ENCODE data around the gene CAPN5. TPM values are rescaled to one million over a fixed set of nuclear protein-coding genes. Genes with fewer than 3 reads are reported as not detected.

The CAPN5 gene
- total and polyA plus RNA-seq, 2 experiments from 2014 or later, result 10.2 to 32.2 TPM

DNA sequence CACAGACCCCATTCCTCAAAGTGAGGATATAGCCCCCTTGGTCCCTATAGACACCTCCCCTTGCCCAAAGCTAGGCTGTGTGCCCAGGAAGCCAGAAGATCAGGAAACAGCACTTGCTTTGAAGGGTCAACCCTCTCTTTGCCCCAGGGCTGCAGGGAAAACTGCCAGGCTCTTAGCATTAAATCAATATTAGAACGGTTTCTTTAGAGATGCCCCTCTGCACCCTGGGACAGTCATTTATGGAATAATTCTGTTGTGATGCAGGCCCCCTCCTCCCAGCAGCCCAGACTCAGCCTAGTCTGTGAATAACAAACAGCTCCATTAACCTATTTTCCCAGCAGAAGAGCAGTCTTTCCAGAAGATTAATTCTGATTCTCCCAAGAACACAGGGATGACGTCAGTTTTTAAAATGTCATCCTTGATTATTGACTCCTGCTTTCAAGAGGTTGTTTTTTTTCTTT is 11.6 kb upstream of the CAPN5 start:
- Mint-ChIP-seq H3K9me3 (peaks cover 16% of the 10 kb centered on the region), H3K4me3 (no peak overlapping the region), H3K4me1 (peaks cover 3% of the 10 kb centered on the region; the same call in 2 of the 3 replicates), H3K27me3 (ENCODE audit: insufficient read depth, low read depth, poor library complexity) (no peaks in the 10 kb centered on the region), H3K27ac (no peak overlapping the region), H3K36me3 (ENCODE audit: low read depth) (no peaks in the 10 kb centered on the region; the same call in none of the 3 replicates)
- TF ChIP-seq ZNF331 (CRISPR knock-in tag; IDR thresholded peaks at IDR 0.05; ENCODE audit: low read depth), result no peak
- no peak for TF ChIP-seq EZH2 (IDR thresholded peaks at IDR 0.05; ENCODE audit: low read depth, unreplicated experiment)
- TF ChIP-seq CREB1 (CRISPR knock-in tag; IDR thresholded peaks at IDR 0.05; ENCODE audit: low read depth), result no peak
- TF ChIP-seq STAT1 (IDR thresholded peaks at IDR 0.05; ENCODE audit: unreplicated experiment), result no peak
- TF ChIP-seq, protein P1, sequence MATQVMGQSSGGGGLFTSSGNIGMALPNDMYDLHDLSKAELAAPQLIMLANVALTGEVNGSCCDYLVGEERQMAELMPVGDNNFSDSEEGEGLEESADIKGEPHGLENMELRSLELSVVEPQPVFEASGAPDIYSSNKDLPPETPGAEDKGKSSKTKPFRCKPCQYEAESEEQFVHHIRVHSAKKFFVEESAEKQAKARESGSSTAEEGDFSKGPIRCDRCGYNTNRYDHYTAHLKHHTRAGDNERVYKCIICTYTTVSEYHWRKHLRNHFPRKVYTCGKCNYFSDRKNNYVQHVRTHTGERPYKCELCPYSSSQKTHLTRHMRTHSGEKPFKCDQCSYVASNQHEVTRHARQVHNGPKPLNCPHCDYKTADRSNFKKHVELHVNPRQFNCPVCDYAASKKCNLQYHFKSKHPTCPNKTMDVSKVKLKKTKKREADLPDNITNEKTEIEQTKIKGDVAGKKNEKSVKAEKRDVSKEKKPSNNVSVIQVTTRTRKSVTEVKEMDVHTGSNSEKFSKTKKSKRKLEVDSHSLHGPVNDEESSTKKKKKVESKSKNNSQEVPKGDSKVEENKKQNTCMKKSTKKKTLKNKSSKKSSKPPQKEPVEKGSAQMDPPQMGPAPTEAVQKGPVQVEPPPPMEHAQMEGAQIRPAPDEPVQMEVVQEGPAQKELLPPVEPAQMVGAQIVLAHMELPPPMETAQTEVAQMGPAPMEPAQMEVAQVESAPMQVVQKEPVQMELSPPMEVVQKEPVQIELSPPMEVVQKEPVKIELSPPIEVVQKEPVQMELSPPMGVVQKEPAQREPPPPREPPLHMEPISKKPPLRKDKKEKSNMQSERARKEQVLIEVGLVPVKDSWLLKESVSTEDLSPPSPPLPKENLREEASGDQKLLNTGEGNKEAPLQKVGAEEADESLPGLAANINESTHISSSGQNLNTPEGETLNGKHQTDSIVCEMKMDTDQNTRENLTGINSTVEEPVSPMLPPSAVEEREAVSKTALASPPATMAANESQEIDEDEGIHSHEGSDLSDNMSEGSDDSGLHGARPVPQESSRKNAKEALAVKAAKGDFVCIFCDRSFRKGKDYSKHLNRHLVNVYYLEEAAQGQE (IDR thresholded peaks at IDR 0.05; ENCODE audit: unreplicated experiment), result no peak
- TF ChIP-seq EZH2phosphoT487 (IDR thresholded peaks at IDR 0.05; ENCODE audit: unreplicated experiment), result no peak
- TF ChIP-seq, protein P2, sequence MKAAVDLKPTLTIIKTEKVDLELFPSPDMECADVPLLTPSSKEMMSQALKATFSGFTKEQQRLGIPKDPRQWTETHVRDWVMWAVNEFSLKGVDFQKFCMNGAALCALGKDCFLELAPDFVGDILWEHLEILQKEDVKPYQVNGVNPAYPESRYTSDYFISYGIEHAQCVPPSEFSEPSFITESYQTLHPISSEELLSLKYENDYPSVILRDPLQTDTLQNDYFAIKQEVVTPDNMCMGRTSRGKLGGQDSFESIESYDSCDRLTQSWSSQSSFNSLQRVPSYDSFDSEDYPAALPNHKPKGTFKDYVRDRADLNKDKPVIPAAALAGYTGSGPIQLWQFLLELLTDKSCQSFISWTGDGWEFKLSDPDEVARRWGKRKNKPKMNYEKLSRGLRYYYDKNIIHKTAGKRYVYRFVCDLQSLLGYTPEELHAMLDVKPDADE (IDR thresholded peaks at IDR 0.05), result no peak
- no peak for TF ChIP-seq POLR2AphosphoS5 (IDR thresholded peaks at IDR 0.05; ENCODE audit: low read depth)
- no peak for TF ChIP-seq NANOG (IDR thresholded peaks at IDR 0.05; ENCODE audit: borderline replicate concordance)
- no peak for TF ChIP-seq ZNF114 (CRISPR knock-in tag; IDR thresholded peaks at IDR 0.05)
- Histone ChIP-seq H3K4me1 (ENCODE audit: insufficient read depth) (0 out of 2 replicates have a peak, but pooled peaks cover 6% of the 10 kb centered on the region), H3K36me3 (ENCODE audit: insufficient read depth) (no peaks in the 10 kb centered on the region), H4K20me1 (replicated peaks; ENCODE audit: insufficient read depth) (no peaks in the 10 kb centered on the region), H3K4me2 (no peak overlapping the region), H3K27ac (ENCODE audit: low read depth) (no peak overlapping the region), H3K27me3 (ENCODE audit: insufficient read depth) (no peaks in the 10 kb centered on the region), H3F3A (replicated peaks; ENCODE audit: low read depth) (no peaks in the 10 kb centered on the region), H3K9me2 (ENCODE audit: insufficient read depth) (no peaks in the 10 kb centered on the region), H2AFZ (no peak overlapping the region), H3K4me3 (no peak overlapping the region), H3K79me2 (replicated peaks; ENCODE audit: insufficient read depth) (no peaks in the 10 kb centered on the region)
- ATAC-seq (no peak), DNase-seq (ENCODE audit: low spot score) (no peak)

DNA sequence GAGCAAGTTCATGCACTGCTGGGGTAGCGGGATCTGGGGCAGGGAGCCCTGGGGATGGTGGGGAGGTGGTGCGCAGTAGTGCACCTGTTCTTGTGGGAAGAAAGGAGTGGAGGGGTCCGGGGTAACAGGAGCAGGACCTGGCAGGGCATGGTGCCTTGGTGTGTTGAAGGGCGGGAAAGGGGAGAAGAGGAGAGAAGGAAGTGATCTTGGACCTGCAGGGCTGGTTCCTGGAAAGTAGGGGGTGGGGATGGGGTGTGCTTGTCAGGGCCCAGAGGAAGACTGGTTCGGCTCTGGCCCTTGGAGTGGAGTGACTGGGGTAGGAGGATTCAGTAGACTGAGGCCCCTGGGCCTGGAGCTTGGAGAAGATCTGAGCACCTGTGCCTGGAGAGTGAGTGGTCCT is 10.9 kb upstream of the CAPN5 start:
- H3K4me3 ChIP-seq, result no peak overlapping the region
- no peaks in the 10 kb centered on the region for H3K36me3 ChIP-seq (ENCODE audit: insufficient read depth)
- ATAC-seq, result no peak
- no peak overlapping the region for H3K27ac Mint-ChIP-seq
- no peaks in the 10 kb centered on the region for H3F3A ChIP-seq (replicated peaks; ENCODE audit: low read depth)
- peaks cover 3% of the 10 kb centered on the region; the same call in 2 of the 3 replicates for H3K4me1 Mint-ChIP-seq
- no peak overlapping the region for H3K4me2 ChIP-seq
- H3K36me3 Mint-ChIP-seq (ENCODE audit: low read depth), result no peaks in the 10 kb centered on the region; the same call in none of the 3 replicates
- no peaks in the 10 kb centered on the region for H4K20me1 ChIP-seq (replicated peaks; ENCODE audit: insufficient read depth)
- H3K4me3 Mint-ChIP-seq, result no peak overlapping the region
- no peaks in the 10 kb centered on the region for H3K27me3 Mint-ChIP-seq (ENCODE audit: insufficient read depth, low read depth, poor library complexity)
- TF ChIP-seq STAT1 (IDR thresholded peaks at IDR 0.05; ENCODE audit: unreplicated experiment), result no peak
- no peak for TF ChIP-seq ZNF114 (CRISPR knock-in tag; IDR thresholded peaks at IDR 0.05)
- TF ChIP-seq EZH2phosphoT487 (IDR thresholded peaks at IDR 0.05; ENCODE audit: unreplicated experiment), result no peak
- TF ChIP-seq, protein P1 (IDR thresholded peaks at IDR 0.05; ENCODE audit: unreplicated experiment), result no peak
- TF ChIP-seq, protein P3, sequence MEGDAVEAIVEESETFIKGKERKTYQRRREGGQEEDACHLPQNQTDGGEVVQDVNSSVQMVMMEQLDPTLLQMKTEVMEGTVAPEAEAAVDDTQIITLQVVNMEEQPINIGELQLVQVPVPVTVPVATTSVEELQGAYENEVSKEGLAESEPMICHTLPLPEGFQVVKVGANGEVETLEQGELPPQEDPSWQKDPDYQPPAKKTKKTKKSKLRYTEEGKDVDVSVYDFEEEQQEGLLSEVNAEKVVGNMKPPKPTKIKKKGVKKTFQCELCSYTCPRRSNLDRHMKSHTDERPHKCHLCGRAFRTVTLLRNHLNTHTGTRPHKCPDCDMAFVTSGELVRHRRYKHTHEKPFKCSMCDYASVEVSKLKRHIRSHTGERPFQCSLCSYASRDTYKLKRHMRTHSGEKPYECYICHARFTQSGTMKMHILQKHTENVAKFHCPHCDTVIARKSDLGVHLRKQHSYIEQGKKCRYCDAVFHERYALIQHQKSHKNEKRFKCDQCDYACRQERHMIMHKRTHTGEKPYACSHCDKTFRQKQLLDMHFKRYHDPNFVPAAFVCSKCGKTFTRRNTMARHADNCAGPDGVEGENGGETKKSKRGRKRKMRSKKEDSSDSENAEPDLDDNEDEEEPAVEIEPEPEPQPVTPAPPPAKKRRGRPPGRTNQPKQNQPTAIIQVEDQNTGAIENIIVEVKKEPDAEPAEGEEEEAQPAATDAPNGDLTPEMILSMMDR (conservative IDR thresholded peaks at IDR 0.05; ENCODE audit: low read depth in 2 of 2), result no peak
- no peak for TF ChIP-seq NANOG (IDR thresholded peaks at IDR 0.05; ENCODE audit: borderline replicate concordance)
- TF ChIP-seq POLR2AphosphoS5 (IDR thresholded peaks at IDR 0.05; ENCODE audit: low read depth), result no peak
- TF ChIP-seq, protein P2 (IDR thresholded peaks at IDR 0.05), result no peak
- TF ChIP-seq JUNB (IDR thresholded peaks at IDR 0.05; ENCODE audit: unreplicated experiment), result no peak
- no peaks in the 10 kb centered on the region for H3K9me2 ChIP-seq (ENCODE audit: insufficient read depth)
- H3K27me3 ChIP-seq (ENCODE audit: insufficient read depth), result no peaks in the 10 kb centered on the region
- no peak overlapping the region for H3K27ac ChIP-seq (ENCODE audit: low read depth)
- no peaks in the 10 kb centered on the region for H3K79me2 ChIP-seq (replicated peaks; ENCODE audit: insufficient read depth)
- H3K9me3 Mint-ChIP-seq, result peaks cover 16% of the 10 kb centered on the region
- 0 out of 2 replicates have a peak, but pooled peaks cover 6% of the 10 kb centered on the region for H3K4me1 ChIP-seq (ENCODE audit: insufficient read depth)
- DNase-seq (ENCODE audit: low spot score), result no peak
- H2AFZ ChIP-seq, result no peak overlapping the region

All from GM23338 (cell line).